ENCODE measurements around the gene FOXN3. TPM values are rescaled to one million over a fixed set of nuclear protein-coding genes. Genes with fewer than 3 reads are reported as not detected.

Gene FOXN3
- total RNA-seq, 6 experiments from 2014 or later = 31.9 to 43.4 (median 37.9) TPM

GRCh38 chr14:89259951-89260609 lies 157.0 kb downstream of the FOXN3 start:
- no peaks in the 10 kb centered on the region for H3K4me1 Mint-ChIP-seq (ENCODE audit: low read depth)
- no peaks in the 10 kb centered on the region; the same call in 1 of the 2 replicates for H3K27me3 Mint-ChIP-seq (ENCODE audit: insufficient read depth)
- H3K27ac Mint-ChIP-seq = no peak overlapping the region

GRCh38 chr14:89258728-89259273 lies 158.2 kb downstream of the FOXN3 start:
- Mint-ChIP-seq H3K27me3 (ENCODE audit: insufficient read depth) (no peaks in the 10 kb centered on the region; the same call in 1 of the 2 replicates), H3K4me3 (no peak overlapping the region), H3K27ac (no peak overlapping the region), H3K36me3 (ENCODE audit: low read depth) (no peaks in the 10 kb centered on the region), H3K4me1 (ENCODE audit: low read depth) (no peaks in the 10 kb centered on the region), H3K9me3 (no peaks in the 10 kb centered on the region)
- no peak for TF ChIP-seq CTCF (IDR thresholded peaks at IDR 0.05)
- no peak for DNase-seq

More at GRCh38 chr14:89259951-89260609, 157.0 kb downstream of the FOXN3 start:
- no peak for DNase-seq
- no peak for TF ChIP-seq CTCF (IDR thresholded peaks at IDR 0.05)
- Mint-ChIP-seq H3K4me3 (no peak overlapping the region), H3K36me3 (ENCODE audit: low read depth) (no peaks in the 10 kb centered on the region), H3K9me3 (no peaks in the 10 kb centered on the region)

GRCh38 chr14:89256951-89257350 lies 160.1 kb downstream of the FOXN3 start:
- H3K27ac Mint-ChIP-seq = no peak overlapping the region
- no peaks in the 10 kb centered on the region for H3K36me3 Mint-ChIP-seq (ENCODE audit: low read depth)
- H3K9me3 Mint-ChIP-seq = no peaks in the 10 kb centered on the region
- no peaks in the 10 kb centered on the region; the same call in 1 of the 2 replicates for H3K27me3 Mint-ChIP-seq (ENCODE audit: insufficient read depth)
- DNase-seq = no peak
- H3K4me1 Mint-ChIP-seq (ENCODE audit: low read depth) = no peaks in the 10 kb centered on the region
- TF ChIP-seq CTCF (IDR thresholded peaks at IDR 0.05) = no peak
- H3K4me3 Mint-ChIP-seq = no peak overlapping the region

GRCh38 chr14:89256283-89256682 lies 160.8 kb downstream of the FOXN3 start:
- H3K27ac Mint-ChIP-seq = no peak overlapping the region
- TF ChIP-seq CTCF (IDR thresholded peaks at IDR 0.05) = no peak
- no peaks in the 10 kb centered on the region for H3K36me3 Mint-ChIP-seq (ENCODE audit: low read depth)
- H3K27me3 Mint-ChIP-seq (ENCODE audit: insufficient read depth) = no peaks in the 10 kb centered on the region; the same call in 1 of the 2 replicates
- peaks cover under 1% of the 10 kb centered on the region for H3K4me1 Mint-ChIP-seq (ENCODE audit: low read depth)
- H3K4me3 Mint-ChIP-seq = no peak overlapping the region
- no peak for DNase-seq
- H3K9me3 Mint-ChIP-seq = no peaks in the 10 kb centered on the region

- TF ChIP-seq CTCF (IDR thresholded peaks at IDR 0.05) = no peak
- no peak overlapping the region for H3K4me3 Mint-ChIP-seq
- H3K4me1 Mint-ChIP-seq (ENCODE audit: low read depth) = peaks cover 5% of the 10 kb centered on the region
- no peaks in the 10 kb centered on the region; the same call in 1 of the 2 replicates for H3K27me3 Mint-ChIP-seq (ENCODE audit: insufficient read depth)
- no peak for DNase-seq
- no peaks in the 10 kb centered on the region for H3K9me3 Mint-ChIP-seq
- peaks cover 1% of the 10 kb centered on the region; the same call in 1 of the 2 replicates for H3K36me3 Mint-ChIP-seq (ENCODE audit: low read depth)
- H3K27ac Mint-ChIP-seq = no peak overlapping the region
These were observed 161.2 kb downstream of the FOXN3 start for GRCh38 chr14:89255852-89256251.

Data from HFFc6 (cell line).